GM12878 (cell line): ENCODE results near the gene COL1A1. TPM values are rescaled to one million over a fixed set of nuclear protein-coding genes. Genes with fewer than 3 reads are reported as not detected.

ENCODE experiments used
- ASH2L ChIP-seq: fragments of 300-600, 200-600 bp; sonication (generic); IDR thresholded peaks from 2 replicates; pipeline ENCODE4 v1.6.1; 2017; ENCODE audit warnings: low read depth, mild to moderate bottlenecking, borderline replicate concordance
- CUX1 ChIP-seq: IDR thresholded peaks from 2 replicates; pipeline ENCODE4 v1.6.1; 2012; ENCODE audit warnings: improper control_type of control experiment, low read depth, low read length; ENCODE audit not compliant: insufficient replicate concordance
- E2F8 ChIP-seq: fragments of 450-650 bp; IDR thresholded peaks from 2 replicates; pipeline ENCODE4 v1.6.1; 2018; ENCODE audit warnings: mild to moderate bottlenecking, low read depth, moderate library complexity; ENCODE audit not compliant: partially characterized antibody
- HDAC2 ChIP-seq: fragments of 200-600 bp; sonication (generic); IDR thresholded peaks from 2 replicates; pipeline ENCODE4 v1.6.1; 2017
- MEF2A ChIP-seq: IDR thresholded peaks from 2 replicates; pipeline ENCODE4 v1.6.1; 2011; ENCODE audit warnings: low read depth, mild to moderate bottlenecking, low read length, moderate library complexity; ENCODE audit not compliant: insufficient read depth
- NRF1 ChIP-seq: conservative IDR thresholded peaks from 2 replicates; pipeline ENCODE4 v1.6.1; 2011; ENCODE audit warnings: mild to moderate bottlenecking, low read depth, low read length, improper control_type of control experiment
- PAX5 ChIP-seq: IDR thresholded peaks from 2 replicates; pipeline ENCODE4 v1.6.1; 2011; ENCODE audit warnings: low read depth, low read length, borderline replicate concordance
- PBX3 ChIP-seq: IDR thresholded peaks from 2 replicates; pipeline ENCODE4 v1.6.1; 2011; ENCODE audit warnings: mild to moderate bottlenecking, low read depth, low read length, moderate library complexity; ENCODE audit not compliant: insufficient replicate concordance
- SP1 ChIP-seq: IDR thresholded peaks from one replicate; pipeline ENCODE4 v1.6.1; 2011; ENCODE audit warnings: low read depth, low read length
- ZNF592 ChIP-seq: fragments of 450-650 bp; IDR thresholded peaks from 2 replicates; pipeline ENCODE4 v1.6.1; 2017; ENCODE audit warnings: mild to moderate bottlenecking, moderate library complexity
- polyA plus RNA-seq, 11 experiments: library from polyadenylated mRNA; depleted of rRNA in 4 of 11; unstranded in 6 of 11; stranded (reverse) in 5 of 11; fragments of >200 nt; fragmentation: Nextera tagmentation in 4 of 11; fragmentation: Illumina TruSeq in 1 of 11; extraction: Ambion mirVana in 4 of 11; extraction: Trizol in 1 of 11; gene quantifications; 1 replicate in 1 of 11; 2 replicates in 10 of 11; pipeline versions ENCODE4 v1.2.1 to v1.2.3, GENCODE V29; 2011 to 2016; ENCODE audit warnings: inconsistent platforms in 2 of 11, missing spikeins in 2 of 11, low read depth in 1 of 11
- total RNA-seq, 4 experiments: library from RNA; depleted of rRNA in 3 of 4; stranded (reverse); fragments of >200 nt in 3 of 4; fragmentation: Illumina TruSeq in 1 of 4; extraction: Trizol in 1 of 4; gene quantifications; 2 replicates each; pipeline versions ENCODE4 v1.2.1 to v1.2.3, GENCODE V29; 2013 to 2021

Gene COL1A1
- total and polyA plus RNA-seq, 10 of the 15 experiments (the other 5 are each of a cell fraction or from before 2014, with no cell fraction given) = 0.18 to 7.7 (median 2.3) TPM

- TF ChIP-seq NRF1 (peak; percentile 81), PAX5 (peak; percentile 11; the same call in 1 of the 2 replicates), E2F8 (no peak), ASH2L (no peak), MEF2A (no peak), PBX3 (no peak), CUX1 (no peak), ZNF592 (peak; percentile 49; the same call in 1 of the 2 replicates), HDAC2 (no peak), SP1 (no peak)
Observed at GRCh38 chr17:50161023-50161910, 40.2 kb downstream of the COL1A1 start (continued).
